ENCODE results near the gene TRPC4AP.

- TF ChIP-seq CTCF (conservative IDR thresholded peaks at IDR 0.05; ENCODE audit: low read length) (peak; percentile 87), EZH2phosphoT487 (IDR thresholded peaks at IDR 0.05; ENCODE audit: borderline replicate concordance) (no peak)
Measured at GRCh38 chr20:35092524-35093266, at the start of gene TRPC4AP.

Data from Loucy (cell line).